Measurements from ENCODE around the gene KDM4F.

GRCh38 chr11:95085117-95085816, 36.0 kb downstream of the KDM4F start:
- TF ChIP-seq CTCF (IDR thresholded peaks at IDR 0.05; ENCODE audit: control extremely low read depth in 1 of 3, insufficient read depth in 1 of 3, low read depth in 1 of 3, low read length in 3 of 3) (no peak), ATF3 (IDR thresholded peaks at IDR 0.05; ENCODE audit: insufficient read depth, low read depth, low read length) (no peak), SP2 (IDR thresholded peaks at IDR 0.05; ENCODE audit: low read length) (no peak)
